OCI-LY1 (cell line): ENCODE measurements around the gene IGSF9B.

Experiments used
- H2AFZ ChIP-seq: fragments of 200-600 bp; sonication (generic), shearing (Covaris generic); 2 replicates; pipeline ENCODE4 v1.6.0; 2014; ENCODE audit warnings: antibody characterized with exemption, mild to moderate bottlenecking, low read length
- H3F3A ChIP-seq: fragments of 200-600 bp; sonication (generic), shearing (Covaris generic); 2 replicates; pipeline ENCODE4 v1.6.0; 2014; ENCODE audit warnings: mild to moderate bottlenecking, antibody characterized with exemption, low read length, moderate library complexity; ENCODE audit not compliant: insufficient read depth
- H3K27ac ChIP-seq: fragments of 200-600 bp; sonication (generic); 2 replicates; pipeline ENCODE4 v1.5.1; 2014; ENCODE audit warnings: low read length, mixed run types, mild to moderate bottlenecking, low read depth; ENCODE audit not compliant: poor library complexity, severe bottlenecking
- H3K27me3 ChIP-seq: fragments of 200-600 bp; sonication (generic); 2 replicates; pipeline ENCODE4 v1.6.0; 2014; ENCODE audit warnings: antibody characterized with exemption, mild to moderate bottlenecking, low read length, moderate library complexity; ENCODE audit not compliant: insufficient read depth
- H3K36me3 ChIP-seq: fragments of 200-600 bp; sonication (generic); 2 replicates; pipeline ENCODE4 v1.6.1; 2014; ENCODE audit warnings: mild to moderate bottlenecking, antibody characterized with exemption, low read length, moderate library complexity, mixed read lengths; ENCODE audit not compliant: insufficient read depth
- H3K4me1 ChIP-seq: fragments of 200-600 bp; sonication (generic); 2 replicates; pipeline ENCODE4 v1.5.1; 2014; ENCODE audit warnings: mild to moderate bottlenecking, low read length, moderate library complexity; ENCODE audit not compliant: insufficient read depth, severe bottlenecking
- H3K4me2 ChIP-seq: fragments of 200-600 bp; sonication (generic), shearing (Covaris generic); 2 replicates; pipeline ENCODE4 v1.6.1; 2014; ENCODE audit warnings: low read length
- H3K4me3 ChIP-seq: fragments of 200-600 bp; sonication (generic); 2 replicates; pipeline ENCODE4 v1.5.1; 2014; ENCODE audit warnings: low read length, low read depth, mild to moderate bottlenecking, mixed read lengths; ENCODE audit not compliant: poor library complexity, severe bottlenecking
- H3K79me2 ChIP-seq: fragments of 200-600 bp; shearing (Covaris generic); 2 replicates; pipeline ENCODE4 v1.6.1; 2016; ENCODE audit warnings: mixed run types, low read length, mixed read lengths; ENCODE audit not compliant: insufficient read depth
- H3K9ac ChIP-seq: fragments of 200-600 bp; sonication (generic), shearing (Covaris generic); 2 replicates; pipeline ENCODE4 v1.6.1; 2014; ENCODE audit warnings: mild to moderate bottlenecking, low read length, mixed read lengths
- H3K9me2 ChIP-seq: fragments of 200-600 bp; sonication (generic), shearing (Covaris generic); 2 replicates; pipeline ENCODE4 v1.6.1; 2014; ENCODE audit warnings: low read depth, mild to moderate bottlenecking, low read length, mixed read lengths
- H3K9me3 ChIP-seq: fragments of 200-600 bp; shearing (Covaris generic); 2 replicates; pipeline ENCODE4 v1.6.1; 2014; ENCODE audit warnings: low read length, mixed read lengths
- H4K20me1 ChIP-seq: fragments of 200-600 bp; sonication (generic), shearing (Covaris generic); 2 replicates; pipeline ENCODE4 v1.6.0; 2016; ENCODE audit warnings: mild to moderate bottlenecking, low read length; ENCODE audit not compliant: insufficient read depth
- EZH2 ChIP-seq: fragments of 200-600 bp; sonication (generic), shearing (Covaris generic); IDR thresholded peaks from 2 replicates; pipeline ENCODE4 v1.8.0; 2017; ENCODE audit warnings: borderline replicate concordance, mixed run types, mild to moderate bottlenecking, antibody characterized with exemption, low read length, moderate library complexity, mixed read lengths
- TF ChIP-seq, protein P1 (sequence below): fragments of 200-600 bp; sonication (generic), shearing (Covaris generic); IDR thresholded peaks from 2 replicates; pipeline ENCODE4 v1.5.1; 2017; ENCODE audit warnings: mild to moderate bottlenecking, antibody characterized with exemption, low read length, moderate library complexity, mixed read lengths

IGSF9B gene

DNA sequence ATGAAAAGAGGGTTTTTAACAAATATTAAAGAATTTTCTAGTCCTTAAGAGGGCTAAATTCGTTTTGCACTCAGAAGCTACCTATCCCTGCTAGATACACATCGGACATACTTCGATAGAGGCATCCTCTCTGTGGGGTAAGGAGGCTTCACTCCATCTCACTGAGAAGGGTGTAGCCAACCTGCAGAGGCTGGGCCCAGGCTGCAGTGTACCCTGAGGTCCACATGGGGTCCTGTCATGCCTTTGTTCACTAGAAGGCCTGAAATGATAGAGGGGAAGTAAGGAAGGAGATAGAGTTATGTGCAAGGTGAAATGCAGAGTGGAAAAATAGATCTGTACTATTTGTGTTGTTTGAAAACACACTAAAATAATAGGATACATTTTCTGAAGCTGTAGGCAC is 45.6 kb downstream of the IGSF9B start:
- no peak for TF ChIP-seq EZH2
- TF ChIP-seq, protein P1, sequence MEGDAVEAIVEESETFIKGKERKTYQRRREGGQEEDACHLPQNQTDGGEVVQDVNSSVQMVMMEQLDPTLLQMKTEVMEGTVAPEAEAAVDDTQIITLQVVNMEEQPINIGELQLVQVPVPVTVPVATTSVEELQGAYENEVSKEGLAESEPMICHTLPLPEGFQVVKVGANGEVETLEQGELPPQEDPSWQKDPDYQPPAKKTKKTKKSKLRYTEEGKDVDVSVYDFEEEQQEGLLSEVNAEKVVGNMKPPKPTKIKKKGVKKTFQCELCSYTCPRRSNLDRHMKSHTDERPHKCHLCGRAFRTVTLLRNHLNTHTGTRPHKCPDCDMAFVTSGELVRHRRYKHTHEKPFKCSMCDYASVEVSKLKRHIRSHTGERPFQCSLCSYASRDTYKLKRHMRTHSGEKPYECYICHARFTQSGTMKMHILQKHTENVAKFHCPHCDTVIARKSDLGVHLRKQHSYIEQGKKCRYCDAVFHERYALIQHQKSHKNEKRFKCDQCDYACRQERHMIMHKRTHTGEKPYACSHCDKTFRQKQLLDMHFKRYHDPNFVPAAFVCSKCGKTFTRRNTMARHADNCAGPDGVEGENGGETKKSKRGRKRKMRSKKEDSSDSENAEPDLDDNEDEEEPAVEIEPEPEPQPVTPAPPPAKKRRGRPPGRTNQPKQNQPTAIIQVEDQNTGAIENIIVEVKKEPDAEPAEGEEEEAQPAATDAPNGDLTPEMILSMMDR = peak; percentile 30; the same call in 1 of the 2 replicates
- no peaks in the 10 kb centered on the region for H3K9me3 ChIP-seq
- no peak overlapping the region for H3K9ac ChIP-seq
- no peak overlapping the region for H3K4me2 ChIP-seq
- no peak overlapping the region for H2AFZ ChIP-seq
- H3F3A ChIP-seq = no peaks in the 10 kb centered on the region
- no peaks in the 10 kb centered on the region for H3K9me2 ChIP-seq
- no peak overlapping the region for H3K4me3 ChIP-seq
- H3K27ac ChIP-seq = no peak overlapping the region
- no peaks in the 10 kb centered on the region for H3K27me3 ChIP-seq
- no peaks in the 10 kb centered on the region for H3K4me1 ChIP-seq
- H3K79me2 ChIP-seq = no peaks in the 10 kb centered on the region
- no peaks in the 10 kb centered on the region for H4K20me1 ChIP-seq
- no peaks in the 10 kb centered on the region for H3K36me3 ChIP-seq

DNA sequence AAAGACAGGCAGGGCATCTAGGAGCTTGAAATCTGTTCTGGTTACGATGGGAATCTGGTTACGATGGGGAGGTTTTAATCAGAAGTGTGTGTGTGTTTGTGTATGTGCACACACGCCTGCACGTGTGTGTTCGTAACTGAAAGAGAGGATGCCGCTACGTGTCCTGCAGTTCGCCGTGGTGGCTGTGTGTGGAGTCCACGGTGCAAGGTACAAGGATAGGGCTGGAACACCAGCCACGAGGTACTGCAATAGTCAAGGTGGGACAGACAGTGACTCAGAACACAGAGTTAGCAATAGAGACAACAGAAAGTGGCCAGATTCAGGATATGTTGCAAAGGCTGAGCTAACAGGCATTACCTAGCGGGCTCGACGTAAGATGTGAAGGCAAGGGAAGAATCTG is 46.7 kb downstream of the IGSF9B start:
- Histone ChIP-seq H3F3A (no peaks in the 10 kb centered on the region), H3K4me1 (no peaks in the 10 kb centered on the region), H3K4me3 (no peak overlapping the region), H4K20me1 (no peaks in the 10 kb centered on the region), H3K36me3 (no peaks in the 10 kb centered on the region), H3K27me3 (no peaks in the 10 kb centered on the region), H3K27ac (no peak overlapping the region), H3K79me2 (no peaks in the 10 kb centered on the region), H2AFZ (no peak overlapping the region), H3K9ac (no peak overlapping the region), H3K4me2 (no peak overlapping the region), H3K9me3 (no peaks in the 10 kb centered on the region), H3K9me2 (no peaks in the 10 kb centered on the region)
- TF ChIP-seq, protein P1 = no peak
- no peak for TF ChIP-seq EZH2

DNA sequence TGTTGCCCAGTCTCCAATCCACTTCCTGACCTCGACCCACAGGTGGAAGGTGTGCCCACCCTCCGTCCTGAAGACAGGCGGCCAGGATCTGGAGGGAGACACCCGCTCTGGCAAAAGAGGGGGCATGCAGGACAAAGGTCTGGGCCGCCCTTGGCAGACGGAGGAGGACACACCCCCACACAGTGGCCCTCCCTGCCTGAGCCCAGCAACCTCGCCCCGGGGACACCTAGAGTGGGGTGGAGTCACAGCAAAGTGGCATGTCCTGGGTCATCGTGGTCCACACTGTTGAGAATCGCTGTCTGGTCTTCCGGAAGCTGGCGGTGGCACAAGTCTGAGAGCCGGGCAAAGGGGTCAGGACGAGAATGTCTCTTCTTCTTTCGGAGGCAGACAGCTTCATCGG is 47.9 kb downstream of the IGSF9B start:
- H3F3A ChIP-seq = no peaks in the 10 kb centered on the region
- H3K4me3 ChIP-seq = no peak overlapping the region
- H3K9me2 ChIP-seq = no peaks in the 10 kb centered on the region
- TF ChIP-seq, protein P1 = no peak
- TF ChIP-seq EZH2 = no peak
- H3K79me2 ChIP-seq = no peaks in the 10 kb centered on the region
- no peak overlapping the region for H3K9ac ChIP-seq
- no peak overlapping the region for H3K27ac ChIP-seq
- no peak overlapping the region for H2AFZ ChIP-seq
- H3K36me3 ChIP-seq = no peaks in the 10 kb centered on the region
- H3K4me2 ChIP-seq = no peak overlapping the region
- no peaks in the 10 kb centered on the region for H4K20me1 ChIP-seq
- no peaks in the 10 kb centered on the region for H3K27me3 ChIP-seq
- H3K4me1 ChIP-seq = no peaks in the 10 kb centered on the region
- no peaks in the 10 kb centered on the region for H3K9me3 ChIP-seq
